Measurements from ENCODE around the gene ZP1.
A peak's percentile ranks its signal among the peaks of the same experiment; 100 is the strongest.
"Not testable (repeated sequence)": the region's sequence is repeated elsewhere in the genome, so short reads cannot be mapped to it uniquely, and the experiment has no call there.

ZP1 gene

GRCh38 chr11:60866911-60867870, at the start of gene ZP1:
Gene ZP1, plus strand, starts transcription at chr11:60867542. Its CDS starts 20 bp downstream, at chr11:60867562.
- no peak for DNase-seq

- DNase-seq = no peak
Observed at GRCh38 chr11:60818057-60818456, 49.3 kb upstream of the ZP1 start.

DNA sequence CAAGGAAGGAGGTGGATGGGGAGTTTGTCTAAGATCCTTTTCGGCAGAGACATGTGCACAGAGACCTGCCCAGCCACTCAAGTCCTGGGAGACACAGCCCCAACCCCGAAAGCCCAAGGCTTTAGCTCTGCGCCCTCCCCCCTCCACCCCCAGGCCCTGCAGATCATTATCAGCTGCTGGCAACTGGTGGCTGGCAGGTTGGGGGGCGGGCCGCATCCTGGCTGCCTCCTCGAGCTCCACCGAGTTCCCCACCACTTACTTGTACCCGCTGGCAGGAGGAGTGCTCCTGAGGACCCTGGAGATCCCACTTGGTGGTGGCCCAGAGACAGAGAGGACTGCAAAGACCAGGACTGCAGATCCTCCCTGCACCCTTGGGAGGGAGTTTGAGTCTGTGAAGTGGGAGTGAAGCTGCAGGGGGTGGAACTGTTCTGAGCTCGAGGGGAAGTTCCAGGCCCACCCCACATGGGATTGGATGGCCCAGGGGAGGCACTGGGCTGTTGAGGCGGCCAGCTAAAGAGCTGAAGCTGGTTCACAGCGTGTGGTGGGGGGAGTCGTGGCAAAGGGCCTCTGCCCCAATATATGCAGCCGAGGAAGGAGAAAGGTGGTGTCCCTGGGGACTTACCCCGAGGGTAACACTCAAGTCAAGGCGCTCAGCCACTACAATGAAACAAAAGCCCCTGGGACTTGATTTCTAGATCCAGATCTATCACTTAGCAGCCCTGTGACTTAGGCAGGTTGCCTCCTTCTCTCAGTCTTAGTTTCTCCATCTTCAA, 45.3 kb upstream of the ZP1 start:
- no peak for DNase-seq

DNA sequence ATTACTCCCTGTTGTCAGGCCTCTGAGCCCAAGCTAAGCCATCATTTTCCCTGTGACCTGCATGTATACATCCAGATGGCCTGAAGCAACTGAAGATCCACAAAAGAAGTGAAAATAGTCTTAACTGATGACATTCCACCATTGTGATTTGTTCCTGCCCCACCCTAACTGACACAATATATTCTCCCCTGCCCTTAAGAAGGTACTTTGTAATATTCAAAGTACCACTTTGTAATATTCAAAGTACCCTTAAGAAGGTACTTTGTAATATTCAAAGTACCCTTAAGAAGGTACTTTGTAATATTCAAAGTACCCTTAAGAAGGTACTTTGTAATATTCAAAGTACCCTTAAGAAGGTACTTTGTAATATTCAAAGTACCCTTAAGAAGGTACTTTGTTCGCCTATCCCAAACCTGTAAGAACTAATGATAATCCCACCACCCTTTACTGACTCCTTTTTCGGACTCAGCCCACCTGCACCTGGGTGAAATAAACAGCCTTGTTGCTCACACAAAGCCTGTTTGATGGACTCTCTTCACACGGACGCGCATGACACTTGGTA, 43.5 kb upstream of the ZP1 start:
- not testable (repeated sequence) for DNase-seq

DNA sequence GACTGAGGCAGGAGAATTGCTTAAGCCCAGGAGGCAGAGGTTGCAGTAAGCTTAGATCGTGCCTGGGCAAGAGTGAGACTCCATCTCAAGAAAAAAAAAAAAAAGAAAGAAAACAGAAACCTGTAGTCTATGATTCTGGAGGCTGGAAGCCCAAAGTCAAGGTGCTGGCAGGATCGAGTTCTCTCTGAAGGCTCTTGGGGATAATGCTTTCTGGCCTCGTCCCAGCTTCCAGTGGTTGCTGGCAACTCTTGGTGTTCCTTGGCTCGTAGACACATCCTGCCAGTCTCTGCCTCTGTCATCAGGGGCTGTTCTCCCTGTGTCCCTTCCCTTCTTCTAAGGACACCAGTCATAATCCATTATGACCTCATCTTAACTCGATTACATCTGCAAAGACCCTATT, 42.2 kb upstream of the ZP1 start:
- no peak for DNase-seq

GRCh38 chr11:60825790-60826189, 41.6 kb upstream of the ZP1 start:
- DNase-seq = no peak

DNA sequence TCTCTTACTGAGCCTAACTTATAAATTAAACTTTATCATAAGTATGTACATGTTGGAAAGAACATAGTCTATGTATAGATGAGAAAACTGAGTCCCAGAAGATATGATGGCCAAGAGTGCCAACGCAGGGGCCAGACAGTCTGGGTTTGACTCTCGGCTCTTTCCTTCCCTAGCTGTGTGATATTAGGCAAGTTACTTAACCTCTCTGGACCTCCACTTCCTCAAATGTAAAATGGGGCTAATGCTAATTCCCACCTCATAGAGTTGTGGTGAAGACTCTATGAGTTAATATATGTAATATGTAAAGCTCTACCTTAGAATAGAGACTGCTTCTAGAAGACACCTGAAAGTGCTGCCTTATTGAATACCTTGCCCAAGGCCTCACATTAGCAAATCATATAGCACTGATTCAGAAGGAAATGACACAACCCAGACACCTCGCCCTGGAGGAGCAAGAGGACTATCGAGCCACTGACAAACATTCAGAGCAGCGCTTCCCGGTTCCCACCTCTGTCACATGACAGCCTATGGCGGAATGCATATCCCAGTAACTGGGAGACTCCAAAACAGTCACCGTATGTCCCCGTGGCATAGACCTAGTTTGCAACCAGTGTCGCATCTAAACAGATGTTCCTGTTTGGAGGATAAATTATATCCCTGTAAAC, 36.7 kb upstream of the ZP1 start:
- DNase-seq = no peak

DNA sequence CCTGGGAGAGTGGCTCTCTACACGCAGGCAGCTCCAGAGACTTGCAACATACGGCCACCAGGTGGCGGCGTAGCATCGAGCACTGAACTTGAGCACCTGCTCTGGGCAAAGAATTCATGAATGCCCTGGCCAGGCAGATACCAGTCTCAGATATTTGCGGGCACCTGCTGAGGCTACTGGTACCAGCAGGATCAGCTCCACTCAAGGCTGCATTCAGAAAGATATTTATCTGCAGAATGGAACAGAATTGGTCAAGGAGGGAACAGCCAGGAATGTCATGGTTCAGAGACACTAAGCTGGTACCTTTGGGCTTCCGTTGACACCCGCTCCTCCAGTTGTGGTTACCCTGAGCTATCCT, 36.2 kb upstream of the ZP1 start:
- DNase-seq = peak; percentile 53

GRCh38 chr11:60831501-60832079, 35.8 kb upstream of the ZP1 start:
- peak; percentile 19 for DNase-seq

GRCh38 chr11:60834742-60835533, 32.4 kb upstream of the ZP1 start:
- no peak for DNase-seq

DNA sequence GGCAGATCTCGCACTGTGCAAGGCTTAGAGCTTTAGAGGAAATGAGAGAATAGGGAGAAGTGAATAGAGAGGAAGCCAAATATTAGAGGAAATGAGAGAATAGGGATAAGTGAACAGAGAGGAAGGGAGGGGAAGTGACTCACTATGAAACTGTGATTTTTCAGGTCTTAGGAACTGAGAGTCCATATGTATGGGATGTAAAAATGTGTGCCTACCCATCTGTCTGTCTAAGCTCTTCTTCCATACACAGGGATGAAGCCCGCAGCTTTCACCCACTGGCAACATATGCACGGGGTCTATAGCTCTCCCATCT, 31.9 kb upstream of the ZP1 start:
- no peak for DNase-seq

DNA sequence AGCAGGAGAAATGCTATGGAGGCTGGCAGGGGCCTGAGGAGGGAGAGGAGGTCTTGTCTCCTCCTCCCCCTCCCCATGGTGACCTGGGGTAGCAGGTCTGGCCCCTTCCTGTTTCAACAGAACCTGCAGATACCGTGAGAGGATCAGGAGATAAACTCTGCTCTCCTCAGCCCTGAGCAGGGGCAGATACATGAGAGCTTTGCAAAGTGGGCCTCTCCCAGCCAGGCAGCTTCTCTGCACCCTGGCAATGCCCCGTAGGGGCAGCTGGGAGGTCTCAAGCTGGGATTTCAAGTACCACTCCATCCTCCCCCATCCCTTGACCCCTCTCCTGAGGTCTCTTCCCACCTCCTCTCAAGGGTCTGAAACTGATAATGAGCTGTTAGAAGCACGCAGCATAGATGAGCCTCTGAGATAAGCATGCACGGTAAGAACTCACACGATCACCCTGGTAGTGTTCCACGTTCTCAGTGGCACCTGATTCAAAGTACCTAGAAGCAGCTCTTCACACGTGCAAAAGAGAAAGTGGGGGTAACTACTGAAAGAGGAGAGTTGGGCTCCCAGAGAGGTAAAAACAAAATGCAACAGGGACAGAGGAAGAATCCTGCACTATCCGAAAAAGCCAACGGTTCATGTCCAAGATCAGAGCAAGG, 30.4 kb upstream of the ZP1 start:
- DNase-seq = no peak

- DNase-seq = no peak
Observed at GRCh38 chr11:60838132-60838531, 29.2 kb upstream of the ZP1 start.

DNA sequence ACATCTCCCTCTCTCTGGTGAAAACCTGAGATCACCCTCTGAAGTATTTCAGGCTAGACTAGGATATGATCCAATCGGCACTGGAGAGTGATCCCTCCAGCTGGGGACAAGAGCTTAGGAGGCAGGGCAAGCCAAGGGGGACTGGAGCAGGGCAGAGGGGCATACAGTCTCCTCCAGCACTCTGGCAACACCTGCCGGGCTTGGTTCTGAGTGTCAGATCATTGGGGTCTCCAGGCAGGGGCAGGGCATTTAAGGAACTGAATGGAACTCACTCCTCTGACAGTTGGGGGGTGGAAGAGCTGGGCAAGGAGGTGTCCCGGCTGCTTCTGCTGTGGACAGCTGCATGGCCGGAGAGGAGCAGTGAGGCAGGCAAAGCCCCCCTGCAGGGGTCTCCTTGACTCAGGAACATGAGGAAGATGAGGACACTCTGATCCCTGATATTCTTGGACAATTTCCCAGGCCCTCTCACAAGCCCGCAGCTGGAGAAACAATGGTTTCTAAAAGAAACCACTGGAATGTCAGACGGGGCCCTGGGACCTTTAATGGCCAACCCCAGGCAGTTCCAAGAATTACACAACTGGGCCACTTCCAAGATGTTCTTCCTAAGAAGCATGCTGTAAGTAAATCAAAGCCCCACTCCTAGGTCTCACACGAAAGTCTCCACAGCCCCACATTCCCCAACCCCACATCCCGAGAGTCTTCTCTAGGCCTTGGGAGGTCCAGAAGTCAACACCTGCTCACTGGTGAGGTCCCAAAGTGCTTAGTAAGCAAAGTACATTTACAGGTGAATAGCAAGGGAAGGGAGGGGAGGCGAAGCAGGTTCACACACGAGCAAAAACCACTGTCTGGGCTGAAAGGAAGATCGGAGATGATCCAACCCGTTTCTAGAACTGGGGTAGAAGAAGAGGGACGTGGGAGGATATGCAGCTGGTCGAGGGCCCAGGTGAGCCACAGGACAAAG, 26.6 kb upstream of the ZP1 start:
- DNase-seq = no peak

DNA sequence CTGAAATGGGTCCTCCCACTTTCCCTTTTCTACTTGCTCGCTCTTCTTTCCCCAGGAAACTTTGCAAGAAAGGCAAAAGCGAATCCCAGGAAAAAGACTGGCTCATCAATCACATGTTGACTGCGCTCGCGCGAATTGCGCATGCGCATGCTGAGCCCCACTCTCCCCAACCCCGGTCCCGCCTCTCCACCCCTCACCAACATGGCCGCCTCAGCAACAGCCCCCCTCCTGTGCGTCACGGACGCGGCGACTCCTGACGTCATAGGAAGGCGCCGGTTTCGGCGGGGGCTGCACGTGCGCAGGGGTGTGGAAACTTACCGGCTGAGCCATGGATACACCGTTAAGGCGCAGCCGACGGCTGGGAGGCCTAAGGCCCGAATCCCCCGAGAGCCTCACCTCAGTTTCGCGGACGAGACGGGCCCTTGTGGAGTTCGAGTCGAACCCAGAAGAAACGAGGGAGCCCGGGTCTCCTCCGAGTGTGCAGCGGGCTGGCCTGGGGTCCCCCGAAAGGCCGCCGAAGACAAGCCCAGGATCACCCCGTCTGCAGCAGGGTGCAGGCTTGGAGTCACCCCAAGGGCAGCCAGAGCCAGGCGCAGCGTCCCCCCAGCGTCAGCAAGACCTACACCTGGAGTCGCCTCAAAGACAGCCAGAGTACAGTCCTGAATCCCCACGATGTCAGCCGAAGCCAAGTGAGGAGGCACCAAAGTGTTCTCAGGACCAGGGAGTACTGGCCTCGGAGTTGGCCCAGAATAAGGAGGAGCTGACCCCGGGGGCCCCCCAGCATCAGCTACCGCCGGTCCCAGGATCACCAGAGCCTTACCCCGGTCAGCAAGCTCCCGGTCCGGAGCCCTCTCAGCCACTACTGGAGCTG, 25.3 kb upstream of the ZP1 start, which contains the start of gene CCDC86:
TSS of gene CCDC86 (plus strand) at position 317 of the 871 bp plus-strand sequence. CDS start at position 329, 12 bp downstream.
- DNase-seq = peak; percentile 87

DNA sequence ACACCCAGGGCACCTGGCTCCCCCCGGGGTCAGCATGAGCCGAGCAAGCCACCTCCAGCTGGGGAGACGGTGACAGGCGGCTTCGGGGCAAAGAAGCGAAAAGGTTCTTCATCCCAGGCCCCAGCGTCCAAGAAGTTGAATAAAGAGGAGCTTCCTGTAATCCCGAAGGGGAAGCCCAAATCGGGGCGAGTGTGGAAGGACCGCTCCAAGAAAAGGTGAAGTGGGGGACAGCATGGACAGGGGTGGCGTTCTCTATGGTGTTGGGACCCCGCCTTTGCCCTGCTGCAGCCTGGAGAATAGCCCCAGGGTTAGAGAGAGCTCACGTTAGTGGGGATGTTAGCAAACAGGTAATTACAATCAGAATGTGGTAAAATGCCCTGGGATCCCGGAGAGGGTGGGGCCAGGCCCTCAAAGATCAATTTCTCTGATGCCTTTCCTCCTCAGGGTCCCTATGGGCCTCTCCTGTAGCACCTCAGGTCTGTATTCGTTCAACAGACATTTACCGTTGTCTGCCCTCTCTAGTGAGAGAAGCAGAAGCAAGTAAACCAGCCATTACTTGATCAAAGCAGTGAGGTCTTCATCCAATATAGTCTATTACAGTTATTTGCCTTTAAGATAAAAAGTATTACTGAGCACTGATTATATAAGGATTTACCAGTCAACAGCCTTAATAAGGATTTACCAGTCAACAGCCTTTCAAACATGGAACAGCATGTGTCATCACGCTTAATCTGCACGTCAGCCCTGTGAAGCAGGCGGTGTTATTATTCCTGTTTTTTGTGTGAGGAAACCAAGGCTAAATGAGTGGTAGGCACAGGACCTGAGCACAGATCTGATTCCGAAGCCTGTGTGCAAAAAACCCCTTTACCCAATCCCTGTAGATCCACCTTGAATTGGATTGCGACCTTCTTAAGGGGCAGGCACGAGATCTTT, 24.4 kb upstream of the ZP1 start:
- DNase-seq = no peak

- DNase-seq = no peak
Observed at GRCh38 chr11:60844045-60844869, 23.1 kb upstream of the ZP1 start.

All from NCI-H446 treated with DMSO at 0.1 percent for 48 hours (cell line).